Measurements from ENCODE around the gene TPTE.
"Not testable (repeated sequence)": the region's sequence is repeated elsewhere in the genome, so short reads cannot be mapped to it uniquely, and the experiment has no call there.

Gene TPTE

DNA sequence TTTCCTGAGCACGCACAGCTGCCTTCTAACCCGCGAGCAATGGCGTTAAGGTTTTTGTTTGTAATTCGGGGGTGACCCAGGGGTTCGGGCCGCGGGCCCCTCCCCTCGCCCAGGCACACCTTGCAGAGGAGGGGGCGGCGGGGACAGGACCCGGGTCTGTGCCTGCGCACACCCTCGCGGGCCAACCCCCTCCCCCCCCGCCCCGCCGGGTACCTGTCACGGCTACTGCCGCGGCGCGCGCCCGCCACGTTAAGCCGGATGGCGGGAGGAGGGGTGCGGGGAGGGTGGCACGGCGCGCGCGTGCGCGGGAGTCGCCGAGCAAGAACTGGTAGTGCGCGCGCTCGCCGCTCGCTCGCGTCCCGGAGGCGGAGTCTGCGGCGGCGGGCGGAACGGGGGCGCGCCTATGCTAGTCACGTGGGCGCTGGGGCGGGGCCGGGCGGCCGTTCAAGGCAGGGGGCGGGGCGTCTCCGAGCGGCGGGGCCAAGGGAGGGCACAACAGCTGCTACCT, at the start of gene TPTE:
TPTE (plus strand) TSS at position 493 of the 508 bp plus-strand sequence. CDS start 17,141 bp downstream, outside the sequence.
- DNase-seq: no peak

DNA sequence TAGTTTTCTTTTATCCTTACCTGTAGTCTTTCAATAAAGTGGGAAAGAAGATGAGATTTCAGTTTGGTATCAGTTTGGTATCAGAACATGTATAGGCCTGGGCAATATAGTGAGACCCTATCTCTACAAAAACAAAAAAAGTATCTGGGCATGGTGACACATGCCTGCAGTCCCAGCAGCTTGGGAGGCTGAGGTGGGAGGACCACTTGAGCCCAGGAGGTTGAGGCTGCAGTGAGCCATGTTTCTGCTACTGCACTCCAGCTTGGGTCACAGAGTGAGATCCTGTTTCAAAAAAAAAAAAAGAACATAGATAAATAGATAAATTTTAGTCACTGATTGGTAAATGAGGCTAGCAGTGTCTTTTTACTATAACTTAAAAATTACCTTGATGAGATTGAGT, 49.4 kb upstream of the TPTE start:
- DNase-seq: not testable (repeated sequence)

DNA sequence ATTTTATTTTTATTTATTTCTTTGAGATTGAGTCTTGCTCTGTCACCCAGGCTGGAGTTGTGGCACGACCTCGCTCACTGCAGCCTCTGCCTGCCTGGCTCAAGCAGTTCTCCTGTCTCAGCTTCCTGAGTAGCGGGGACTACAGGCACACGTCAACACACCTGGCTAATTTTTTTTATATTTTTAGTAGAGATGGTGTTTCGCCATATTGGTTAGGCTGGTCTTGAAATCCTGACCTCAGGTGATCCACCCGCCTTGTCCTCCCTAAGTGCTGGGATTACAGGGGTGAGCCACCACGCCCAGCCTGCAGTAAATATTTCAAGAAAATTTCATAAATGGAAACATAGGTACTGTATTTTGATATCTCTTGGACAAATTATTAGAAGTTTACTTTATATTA, 43.6 kb upstream of the TPTE start:
- not testable (repeated sequence) for DNase-seq

DNA sequence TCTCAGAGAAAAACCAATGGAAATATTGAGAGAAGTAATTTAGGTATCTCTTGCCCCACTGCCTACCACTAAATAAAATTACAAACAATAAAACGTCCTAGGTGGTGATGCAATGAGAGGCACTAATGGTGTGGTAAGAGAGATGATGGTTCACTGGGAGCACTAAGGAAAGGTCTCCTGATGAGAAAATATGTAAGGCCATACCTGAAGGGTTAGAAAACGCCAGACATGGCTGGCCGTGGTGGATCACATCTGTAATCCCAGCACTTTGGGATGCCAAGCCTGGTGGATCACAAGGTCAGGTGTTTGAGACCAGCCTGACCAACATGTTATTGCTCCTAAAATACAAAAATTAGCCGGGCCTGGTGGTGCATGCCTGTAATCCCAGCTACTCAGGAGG, 41.5 kb upstream of the TPTE start:
- not testable (repeated sequence) for DNase-seq

DNA sequence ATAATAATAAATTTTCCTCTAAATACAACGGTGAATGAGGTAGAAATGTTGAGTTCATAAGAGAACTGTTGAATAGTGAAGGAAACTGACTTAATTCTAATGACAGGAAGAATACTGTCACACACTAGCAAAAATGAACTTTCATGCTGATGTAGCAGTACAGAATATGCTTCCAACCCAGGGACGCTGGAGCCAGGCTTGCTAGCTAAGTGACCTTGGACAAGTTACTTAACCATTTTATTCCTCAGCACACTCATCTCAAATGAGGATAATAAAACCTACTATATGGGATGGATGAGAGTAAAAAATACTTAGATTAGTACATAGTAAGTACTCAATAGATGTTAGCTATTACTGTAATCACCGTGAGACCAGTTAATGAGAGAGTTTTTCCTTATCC, 36.5 kb upstream of the TPTE start:
- not testable (repeated sequence) for DNase-seq

DNA sequence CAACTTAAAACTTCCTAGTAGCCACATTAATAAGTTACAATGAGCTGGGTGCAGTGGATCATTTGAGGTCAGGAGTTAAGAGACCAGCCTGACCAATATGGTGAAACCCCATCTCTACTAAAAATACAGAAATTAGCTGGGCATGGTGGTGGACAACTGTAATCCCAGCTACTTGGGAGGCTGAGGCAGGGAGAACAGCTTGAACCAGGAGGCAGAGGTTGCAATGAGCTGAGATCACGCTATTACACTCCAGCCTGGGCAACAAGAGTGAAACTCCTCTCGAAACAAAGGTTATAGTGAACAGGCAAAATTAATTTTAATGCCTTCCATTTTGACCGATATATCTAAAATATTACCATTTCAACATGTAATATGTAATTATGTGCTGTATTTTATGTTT, 30.9 kb upstream of the TPTE start:
- not testable (repeated sequence) for DNase-seq

DNA sequence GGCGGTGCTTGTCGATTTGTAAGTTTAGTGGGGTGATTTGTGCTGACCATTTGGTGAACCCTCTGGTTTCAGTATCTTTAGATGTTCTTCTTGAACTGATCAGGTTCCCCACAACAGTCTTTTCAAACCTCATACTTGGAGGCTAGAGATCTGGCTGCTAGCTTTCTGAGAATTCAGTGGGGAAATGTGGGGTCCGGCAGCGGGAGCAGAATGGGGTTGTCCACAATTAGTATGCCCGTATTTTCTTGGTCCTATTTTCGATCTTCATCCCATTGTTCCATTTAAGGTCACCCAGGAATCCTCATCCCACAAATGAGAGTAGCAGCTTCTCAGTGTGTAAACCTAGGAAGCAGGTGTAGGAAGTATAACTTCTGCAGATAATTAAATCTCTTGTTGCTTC, 10.3 kb upstream of the TPTE start:
- no peak for DNase-seq

DNA sequence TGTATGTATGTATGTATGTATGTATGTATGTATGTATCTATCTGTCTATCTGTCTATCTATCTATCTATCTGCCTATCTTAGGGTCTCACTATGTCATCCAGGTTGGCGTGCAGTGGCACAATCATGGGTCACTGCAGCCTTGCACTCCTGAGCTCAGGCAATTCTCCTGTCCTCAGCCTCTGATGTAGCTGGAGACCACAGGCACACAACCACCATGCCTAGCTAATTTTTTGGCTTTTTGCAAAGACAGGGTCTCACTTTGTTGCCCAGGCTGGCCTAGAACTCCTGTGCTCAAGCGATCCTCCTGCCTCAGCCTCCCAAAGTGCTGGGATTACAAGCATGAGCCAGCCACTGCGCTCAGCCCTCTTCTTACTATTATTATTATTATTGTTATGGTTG, 4.5 kb upstream of the TPTE start:
- DNase-seq: not testable (repeated sequence)

DNA sequence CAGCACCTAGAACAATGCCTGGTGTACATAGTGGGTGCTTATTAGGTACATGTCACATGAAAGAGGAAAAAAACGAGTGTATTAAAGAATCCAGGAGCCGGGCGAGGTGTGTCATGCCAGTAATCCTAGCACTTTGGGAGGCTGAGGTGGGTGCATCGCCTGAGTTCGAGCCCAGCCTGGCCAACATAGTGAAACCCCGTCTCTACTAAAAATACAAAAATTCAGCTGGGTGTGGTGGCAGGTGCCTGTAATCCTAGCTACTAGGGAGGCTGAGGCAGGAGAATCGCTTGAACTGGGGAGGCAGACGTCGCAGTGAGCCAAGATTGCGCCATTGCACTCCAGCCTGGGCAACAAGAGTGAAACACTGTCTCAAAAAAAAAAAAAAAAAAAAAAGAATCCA, 3.5 kb upstream of the TPTE start:
- not testable (repeated sequence) for DNase-seq

DNA sequence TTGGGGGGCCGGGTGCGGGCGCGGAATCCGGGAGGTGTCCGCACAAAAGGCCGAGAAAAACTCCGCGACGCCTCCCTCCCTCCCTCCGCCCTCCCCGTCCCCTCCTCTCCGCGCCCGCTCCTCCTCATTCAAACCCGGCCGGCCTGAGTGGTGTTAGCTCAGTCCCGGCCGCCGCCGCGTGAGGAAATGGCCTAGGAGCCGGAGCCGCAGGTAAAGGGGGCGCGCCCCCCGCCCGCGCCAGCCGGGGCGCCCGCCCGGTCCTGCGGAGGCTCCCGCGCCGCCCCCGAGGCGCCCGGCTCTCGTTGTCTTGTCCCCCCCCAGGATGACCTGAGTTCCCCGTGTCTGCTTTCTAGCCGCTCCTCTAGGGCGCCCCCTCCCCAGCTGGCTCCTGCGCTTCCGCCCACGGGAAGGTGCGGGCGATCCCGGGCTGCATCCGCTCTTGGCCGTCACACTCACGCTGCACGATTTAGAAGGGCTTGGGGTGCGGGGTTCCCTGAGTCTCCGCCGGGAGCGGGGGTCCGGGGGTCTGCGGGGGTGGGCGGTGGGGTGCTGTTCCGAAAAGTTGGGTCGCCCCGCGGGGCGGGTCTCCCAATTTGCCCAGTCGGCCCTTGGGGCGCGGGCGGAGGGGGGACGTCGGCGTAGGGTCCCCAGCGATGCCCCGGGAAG, 585 bp downstream of the TPTE start:
- DNase-seq: peak; percentile 2

DNA sequence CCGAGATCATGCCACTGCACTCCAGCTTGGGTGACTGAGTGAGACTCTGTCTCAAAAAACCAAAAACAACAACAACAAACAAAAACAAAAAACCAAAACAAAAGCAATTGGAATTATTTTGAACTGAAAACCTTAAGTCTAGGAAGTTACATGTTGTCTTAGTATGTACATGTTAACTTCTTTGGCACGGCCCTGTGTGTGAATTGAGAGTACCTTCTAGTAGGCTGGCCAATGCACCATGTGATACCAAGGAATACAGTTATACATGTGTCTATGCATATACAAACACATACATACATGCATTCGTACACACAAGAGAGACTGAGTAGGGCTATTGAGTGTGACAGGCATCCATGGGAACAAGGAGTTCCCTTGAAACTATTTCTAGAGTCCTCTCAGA, 18.6 kb downstream of the TPTE start:
- no peak for DNase-seq

DNA sequence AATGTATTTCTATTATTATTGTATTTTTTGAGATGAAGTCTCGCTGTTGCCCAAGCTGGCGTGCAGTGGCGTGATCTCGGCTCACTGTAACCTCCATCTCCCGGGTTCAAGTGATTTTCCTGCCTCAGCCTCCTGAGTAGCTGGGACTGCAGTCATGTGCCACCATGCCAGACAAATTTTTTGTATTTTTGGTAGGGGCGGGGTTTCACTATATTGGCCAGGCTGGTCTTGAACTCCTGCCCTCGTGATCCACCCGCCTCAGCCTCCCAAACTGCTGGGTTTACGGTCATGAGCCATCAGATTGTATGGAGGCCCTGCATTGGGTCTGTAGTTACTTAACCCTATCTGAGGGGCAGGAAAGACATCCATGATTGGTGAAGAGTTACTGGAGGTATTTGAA, 23.0 kb downstream of the TPTE start:
- not testable (repeated sequence) for DNase-seq

DNA sequence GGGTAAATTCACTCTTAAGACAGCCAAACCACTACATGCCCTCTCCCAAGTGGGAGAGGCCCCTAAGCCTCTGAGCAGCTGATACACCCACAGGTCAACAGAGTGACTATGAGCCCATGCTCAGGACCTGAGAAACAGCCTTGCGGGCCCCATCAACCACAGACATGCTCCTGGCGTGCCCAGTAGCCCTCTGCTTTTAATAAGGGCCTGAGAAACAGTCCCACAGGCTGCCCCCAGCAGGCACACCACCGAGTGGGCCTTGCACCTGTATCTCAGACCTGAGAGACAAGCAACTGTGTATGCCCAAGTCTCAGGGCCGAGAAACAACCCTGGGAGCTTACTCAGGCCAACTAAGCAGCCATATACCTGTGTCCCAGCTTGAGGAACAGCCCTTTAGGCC, 26.5 kb downstream of the TPTE start:
- not testable (repeated sequence) for DNase-seq

DNA sequence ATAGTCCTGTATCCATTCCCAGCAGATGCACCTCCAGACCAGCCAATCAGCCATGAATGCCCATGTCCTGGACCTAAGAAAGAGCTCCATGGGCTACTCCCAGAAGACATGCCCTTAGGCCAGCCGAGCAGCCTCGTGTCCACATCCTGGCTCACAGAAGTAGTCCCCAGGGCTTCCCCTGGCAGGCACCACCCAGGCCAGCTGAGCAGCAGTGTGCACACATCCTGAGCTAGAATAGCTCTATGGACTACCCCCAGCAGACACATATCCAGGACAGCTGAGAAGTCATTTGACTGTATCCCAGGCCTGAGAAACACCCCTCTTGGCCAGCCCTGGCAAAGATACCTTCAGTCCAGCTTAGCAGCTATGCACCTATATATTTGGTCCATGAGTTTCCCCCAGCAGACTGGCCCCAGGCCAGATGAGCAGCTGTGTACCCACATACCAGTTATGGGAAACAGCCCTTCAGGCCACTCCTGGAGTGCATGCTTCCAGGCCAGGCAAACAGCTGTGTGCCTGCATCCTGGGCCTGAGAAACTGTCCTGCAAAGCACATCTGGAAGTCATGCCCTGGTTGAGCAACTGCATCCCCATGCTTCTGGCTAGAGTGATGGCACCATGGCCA, 27.1 kb downstream of the TPTE start:
- DNase-seq: not testable (repeated sequence)

DNA sequence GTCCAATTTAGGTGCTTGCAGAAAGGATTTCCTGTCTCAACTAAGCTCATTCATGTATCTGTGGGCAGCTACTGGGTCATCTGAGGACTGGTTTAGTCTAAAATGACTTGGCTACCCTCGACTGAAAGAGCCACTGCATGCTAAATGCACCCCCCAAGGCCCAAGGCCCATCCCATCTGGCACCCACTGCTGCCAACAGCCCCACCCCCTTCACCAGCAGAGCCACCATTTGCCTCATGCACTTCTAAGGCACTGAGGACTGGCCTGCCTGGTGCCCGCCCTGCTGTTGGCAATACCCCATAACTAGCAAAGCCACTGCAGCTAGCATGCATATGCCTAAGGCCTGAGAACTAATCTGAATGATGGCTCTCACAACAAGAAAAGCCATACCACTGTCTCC, 49.4 kb downstream of the TPTE start:
- DNase-seq: not testable (repeated sequence)

DNA sequence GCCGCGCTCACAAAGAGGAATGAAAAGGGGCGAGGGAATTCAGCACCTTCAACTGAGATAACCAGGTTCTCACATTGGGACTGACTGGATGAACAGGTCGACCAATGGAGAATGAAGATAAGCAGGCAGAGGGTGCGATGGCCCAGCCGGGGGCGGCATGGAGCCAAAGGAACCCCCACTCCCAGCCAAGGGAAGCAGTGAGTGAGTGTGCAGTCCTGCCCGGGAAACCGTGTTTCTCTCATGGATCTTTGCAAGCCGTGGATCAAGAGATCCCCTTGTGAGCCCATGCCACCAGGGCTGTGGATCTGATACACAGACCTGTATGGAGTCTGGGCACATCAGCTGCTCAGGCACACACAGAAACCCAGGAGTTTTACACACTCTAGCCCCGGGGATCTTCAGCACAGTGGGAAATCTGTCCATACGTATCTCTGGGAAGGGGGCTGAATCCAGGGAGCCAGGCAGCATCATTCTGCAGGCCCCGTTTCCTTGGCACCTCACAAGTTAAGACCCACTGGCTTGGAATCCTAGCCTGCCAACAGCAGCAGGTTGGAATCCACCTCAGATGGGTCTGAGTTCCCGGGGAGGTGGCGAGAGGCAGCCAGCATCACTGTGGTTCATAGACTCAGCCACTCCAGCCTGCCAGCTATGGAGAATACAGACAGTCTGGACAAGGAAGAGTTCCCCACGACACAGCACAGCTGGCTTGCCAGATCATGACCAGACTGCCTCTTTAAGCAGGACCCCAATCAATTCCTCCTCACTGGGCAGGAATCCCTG, 53.3 kb downstream of the TPTE start:
- DNase-seq: not testable (repeated sequence)

DNA sequence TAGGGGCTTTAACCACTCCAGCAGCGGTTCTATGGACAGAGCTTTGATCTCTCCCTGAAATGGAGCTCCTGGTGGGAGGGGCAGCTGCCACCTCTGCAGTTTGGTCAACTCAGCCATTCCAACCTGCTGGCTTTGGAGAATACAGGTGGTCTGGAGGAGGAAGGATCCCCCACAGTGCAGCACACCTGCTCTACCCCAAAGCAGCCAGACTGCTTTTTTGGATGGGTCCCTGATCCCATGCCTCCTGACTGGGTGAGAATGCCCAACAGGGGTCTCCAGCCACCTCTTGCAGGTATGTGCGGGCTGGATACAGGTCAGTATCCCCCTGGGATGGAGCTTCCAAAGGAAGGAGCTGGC, 53.9 kb downstream of the TPTE start:
- no peak for DNase-seq

DNA sequence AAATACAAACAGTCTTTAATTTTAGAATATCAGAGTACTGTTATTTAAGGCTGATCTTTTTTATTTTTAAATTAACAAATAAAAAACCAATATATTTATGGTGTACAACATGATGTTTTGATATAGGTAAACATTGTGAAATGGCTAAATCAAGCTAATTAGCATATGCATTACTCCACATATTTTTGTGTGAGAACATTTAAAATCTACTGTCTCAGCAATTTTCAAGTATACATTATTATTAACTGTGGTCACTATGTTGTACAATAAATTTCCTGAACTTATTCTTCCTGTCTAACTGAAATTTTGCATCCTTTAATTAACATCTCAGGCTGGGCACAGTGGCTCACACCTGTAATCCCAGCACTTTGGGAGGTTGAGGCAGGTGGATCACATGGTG, 57.5 kb downstream of the TPTE start:
- DNase-seq: not testable (repeated sequence)

DNA sequence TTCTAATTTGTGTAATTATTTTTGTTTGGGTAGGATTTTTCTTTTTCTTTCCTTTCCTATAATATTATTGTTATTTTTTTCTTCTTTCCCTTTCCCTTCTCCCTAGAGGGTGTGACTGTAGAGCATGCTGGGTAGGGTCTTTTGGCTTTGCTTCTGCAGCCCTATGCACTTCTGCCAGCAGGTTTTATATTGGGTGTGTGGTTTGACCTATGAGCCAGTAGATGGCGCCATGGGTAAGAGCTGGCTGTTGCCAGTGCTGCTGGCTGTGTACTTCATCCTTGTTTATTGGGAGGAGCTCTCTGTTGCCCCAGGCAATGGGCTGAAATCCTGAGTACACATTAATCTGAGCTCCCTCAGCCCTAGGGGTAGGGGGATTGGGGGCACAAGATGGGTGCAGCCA, 67.7 kb downstream of the TPTE start:
- DNase-seq: not testable (repeated sequence)

DNA sequence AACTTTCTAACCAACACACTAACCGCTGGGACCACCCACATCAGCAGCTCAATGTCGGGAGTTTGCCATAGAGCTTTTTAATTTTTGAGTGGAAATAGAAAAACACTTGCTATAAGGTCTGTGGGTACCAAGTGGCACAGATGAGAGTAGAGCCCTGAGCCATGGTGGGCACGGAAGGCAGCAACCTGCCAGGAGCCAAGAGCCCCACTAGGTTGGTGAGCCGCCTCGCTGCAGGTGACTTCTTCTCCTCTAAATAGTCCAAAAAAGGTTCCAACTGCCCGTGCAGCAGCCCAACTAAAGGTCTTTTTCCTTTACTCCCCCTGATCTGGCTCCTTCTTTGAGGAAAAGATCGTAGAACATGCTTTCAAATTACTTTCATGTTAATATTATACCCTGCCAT, 85.7 kb downstream of the TPTE start:
- not testable (repeated sequence) for DNase-seq

DNA sequence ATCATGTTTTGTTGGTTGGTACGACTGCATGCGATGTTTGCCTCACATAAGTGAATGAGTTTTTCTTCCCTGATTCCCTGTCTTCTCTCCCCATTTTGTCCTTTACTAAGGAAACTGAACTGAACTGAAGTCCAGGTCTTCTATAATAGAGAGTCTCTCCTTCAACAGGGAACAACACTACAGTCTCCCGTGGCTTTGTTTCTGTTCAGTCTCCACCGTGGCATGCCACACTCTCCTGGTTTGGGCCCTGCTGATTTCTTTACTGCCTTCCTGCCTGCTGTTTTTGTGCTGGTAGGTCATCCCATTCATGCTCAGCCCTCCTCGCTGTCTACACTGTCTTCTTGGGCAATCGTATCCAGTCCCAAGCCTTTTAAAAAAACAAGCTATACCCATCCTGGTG, 92.9 kb downstream of the TPTE start:
- DNase-seq: not testable (repeated sequence)

DNA sequence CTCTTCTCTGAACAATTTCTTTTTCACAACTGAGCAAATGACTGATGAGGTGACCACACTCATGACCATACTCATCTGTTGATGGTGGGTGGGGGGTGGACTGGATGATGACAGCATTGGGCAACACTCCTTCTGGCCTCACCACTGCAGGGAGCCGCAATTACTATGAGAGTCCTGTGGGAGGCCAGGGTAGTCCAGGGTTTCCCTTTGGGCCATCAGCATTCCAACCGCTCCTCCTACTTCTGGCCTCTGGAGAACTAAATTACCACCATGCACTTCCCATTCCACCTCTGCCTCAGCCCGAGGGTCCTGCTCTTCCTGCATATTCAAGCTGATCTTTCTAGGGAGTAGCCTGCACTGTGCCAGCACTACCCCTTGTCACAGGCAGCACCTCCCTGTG, 94.7 kb downstream of the TPTE start:
- not testable (repeated sequence) for DNase-seq

DNA sequence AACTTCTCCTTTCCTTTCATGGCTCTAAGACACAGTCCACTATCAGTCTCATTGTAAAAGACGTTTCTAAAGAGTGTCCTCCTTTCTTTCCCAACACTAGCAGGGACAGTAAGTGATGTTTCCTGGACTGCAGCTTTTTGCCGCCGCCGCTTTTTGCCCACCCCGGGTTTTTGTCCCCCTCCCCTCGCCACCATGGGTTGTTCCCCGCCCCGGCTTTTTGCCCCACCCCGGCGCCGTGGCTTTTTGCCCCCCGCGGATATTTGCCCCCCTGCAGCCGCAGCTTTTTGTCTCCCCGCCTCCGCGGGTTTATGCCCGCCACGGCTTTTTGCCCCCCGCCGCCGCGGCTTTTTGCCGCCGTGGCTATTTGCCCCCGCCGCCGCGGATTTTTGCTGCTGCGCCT, 95.2 kb downstream of the TPTE start:
- no peak for DNase-seq

Measured in CD4-positive, alpha-beta T cell treated with Interleukin-17A for 4 hours (primary cell).